Coronary artery (tissue), 2 donors: ENCODE measurements around the gene MCL1.
A peak's percentile ranks its signal among the peaks of the same experiment; 100 is the strongest.
"Not testable (repeated sequence)": the region's sequence is repeated elsewhere in the genome, so short reads cannot be mapped to it uniquely, and the experiment has no call there.

Source experiments
- DNase-seq: peaks from one replicate; pipeline ENCODE4 v3.0.0-alpha.2; 2017; ENCODE audit warnings: low spot score
- H3K27ac ChIP-seq, 2 donors: fragments of 200-600 bp; sonication (generic); one replicate each; pipeline ENCODE4 v1.5.1; 2016 to 2019
- H3K4me3 ChIP-seq: fragments of 200-600 bp; sonication (generic); 2 replicates; pipeline ENCODE4 v1.5.1; 2016; ENCODE audit warnings: mild to moderate bottlenecking, moderate library complexity
- CTCF ChIP-seq: fragments of 200-600 bp; sonication (generic); IDR thresholded peaks from one replicate; pipeline ENCODE4 v1.5.1; 2019; ENCODE audit warnings: antibody characterized with exemption

MCL1 gene

GRCh38 chr1:150610576-150610975, 31.2 kb upstream of the MCL1 start:
- no peak for DNase-seq
- H3K4me3 ChIP-seq, result no peak overlapping the region
- no peak for TF ChIP-seq CTCF
- H3K27ac ChIP-seq, result peak overlapping the region; percentile 80 to 87

GRCh38 chr1:150609732-150610131, 30.3 kb upstream of the MCL1 start:
- TF ChIP-seq CTCF, result no peak
- Histone ChIP-seq H3K27ac (peak overlapping the region; percentile 80 to 87), H3K4me3 (no peak overlapping the region)
- DNase-seq, result no peak

GRCh38 chr1:150606463-150607142, 27.2 kb upstream of the MCL1 start:
- H3K4me3 ChIP-seq, result no peak overlapping the region
- TF ChIP-seq CTCF, result no peak
- H3K27ac ChIP-seq, result no peak overlapping the region
- no peak for DNase-seq

- peak overlapping the region; percentile 31 to 81 for H3K27ac ChIP-seq
- DNase-seq, H3K4me3 ChIP-seq: not testable (repeated sequence)
Measured at GRCh38 chr1:150605451-150605731, 26.0 kb upstream of the MCL1 start.

GRCh38 chr1:150604226-150604588, 24.8 kb upstream of the MCL1 start:
- DNase-seq, result no peak
- peak overlapping the region; percentile 54 to 81 for H3K27ac ChIP-seq
- TF ChIP-seq CTCF, result no peak
- no peak overlapping the region for H3K4me3 ChIP-seq

GRCh38 chr1:150603711-150604110, 24.3 kb upstream of the MCL1 start:
- no peak for DNase-seq
- TF ChIP-seq CTCF, result no peak
- Histone ChIP-seq H3K4me3 (no peak overlapping the region), H3K27ac (no peak overlapping the region)

- not testable (repeated sequence) for DNase-seq, H3K4me3 ChIP-seq, H3K27ac ChIP-seq
Measured at GRCh38 chr1:150602372-150602771, 23.0 kb upstream of the MCL1 start.

- no peak overlapping the region for H3K4me3 ChIP-seq
- TF ChIP-seq CTCF, result no peak
- no peak for DNase-seq
- no peak overlapping the region for H3K27ac ChIP-seq
Measured at GRCh38 chr1:150601540-150601939, 22.1 kb upstream of the MCL1 start.

GRCh38 chr1:150598346-150598745, 18.9 kb upstream of the MCL1 start:
- DNase-seq, H3K4me3 ChIP-seq, H3K27ac ChIP-seq: not testable (repeated sequence)
